HG03521 (cell line): ENCODE results near the gene SOX11.
"Not testable (repeated sequence)": the region's sequence is repeated elsewhere in the genome, so short reads cannot be mapped to it uniquely, and the experiment has no call there.

Experiments
- ATAC-seq: cut with Tn5 transposase; IDR thresholded peaks from one replicate; pipeline ENCODE4 v1.9.1; 2021; ENCODE audit warnings: mild to moderate bottlenecking, moderate library complexity; ENCODE audit not compliant: unreplicated experiment

The SOX11 gene

DNA sequence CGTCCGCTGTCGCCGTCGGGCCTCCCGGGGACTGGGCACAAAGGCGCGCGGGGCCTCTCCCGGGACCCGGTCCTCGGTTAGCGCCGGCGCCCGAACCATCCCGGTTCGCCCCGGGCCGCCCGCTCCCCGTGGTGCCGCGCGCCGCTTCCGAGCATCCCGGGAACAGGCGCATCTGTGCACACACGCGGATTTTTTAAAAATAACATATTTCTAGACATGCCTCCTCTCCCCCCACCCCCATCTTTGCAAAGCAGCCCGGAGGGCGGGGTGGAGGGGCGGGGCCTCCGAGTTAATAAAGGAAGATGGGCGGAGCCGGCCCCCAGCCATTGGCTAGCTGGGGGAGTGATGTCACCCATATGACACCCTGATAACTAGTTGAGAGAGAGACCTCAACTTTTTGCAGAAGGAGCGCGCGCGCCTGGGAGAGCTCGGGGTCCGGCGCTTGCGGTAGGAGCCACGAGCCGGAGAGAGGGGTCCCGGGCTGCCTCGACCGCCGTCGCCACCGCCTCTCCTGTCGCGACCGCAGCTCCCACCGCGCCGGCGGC is at the start of gene SOX11:
TSS of gene SOX11 (plus strand) at position 400 of the 545 bp plus-strand sequence. CDS start 338 bp downstream, outside the sequence.
- no peak for ATAC-seq

DNA sequence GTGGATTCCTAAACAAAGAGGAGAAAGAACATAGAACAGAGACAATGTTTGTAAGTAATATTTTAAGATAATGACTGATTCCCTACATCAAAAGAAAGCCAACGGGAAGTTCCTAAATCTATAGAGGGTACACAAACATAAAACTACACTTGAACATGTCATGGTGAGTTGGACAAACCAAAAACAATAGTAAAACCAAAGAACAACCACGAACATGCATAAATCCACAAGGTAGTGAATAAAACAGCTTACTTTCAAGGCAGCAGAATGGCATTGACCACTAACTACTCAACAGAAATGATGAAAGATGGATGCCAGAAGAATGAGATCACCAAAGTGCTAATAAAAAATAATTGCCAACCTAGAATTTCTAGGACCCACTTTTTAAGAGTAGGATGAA is 39.5 kb upstream of the SOX11 start:
- ATAC-seq, result not testable (repeated sequence)

DNA sequence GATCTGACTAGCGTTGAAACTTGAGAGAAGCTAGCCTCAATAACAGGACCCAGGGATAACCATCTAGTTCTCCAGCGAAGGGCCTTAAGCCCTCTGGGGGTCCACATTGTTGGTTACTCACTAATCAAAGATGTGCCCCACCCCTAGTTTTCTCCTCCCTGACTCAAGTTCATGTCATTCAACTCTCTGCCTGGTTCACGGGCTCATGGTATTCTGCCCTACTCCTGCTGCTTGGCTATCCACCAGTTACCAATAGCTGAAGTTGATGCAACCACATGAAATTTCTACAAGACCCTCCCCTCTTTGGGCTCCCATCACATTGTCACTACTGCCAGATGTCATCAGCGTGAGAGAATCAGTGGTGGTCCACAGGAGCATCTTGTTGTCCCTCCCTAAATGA is 38.4 kb upstream of the SOX11 start:
- ATAC-seq, result not testable (repeated sequence)

DNA sequence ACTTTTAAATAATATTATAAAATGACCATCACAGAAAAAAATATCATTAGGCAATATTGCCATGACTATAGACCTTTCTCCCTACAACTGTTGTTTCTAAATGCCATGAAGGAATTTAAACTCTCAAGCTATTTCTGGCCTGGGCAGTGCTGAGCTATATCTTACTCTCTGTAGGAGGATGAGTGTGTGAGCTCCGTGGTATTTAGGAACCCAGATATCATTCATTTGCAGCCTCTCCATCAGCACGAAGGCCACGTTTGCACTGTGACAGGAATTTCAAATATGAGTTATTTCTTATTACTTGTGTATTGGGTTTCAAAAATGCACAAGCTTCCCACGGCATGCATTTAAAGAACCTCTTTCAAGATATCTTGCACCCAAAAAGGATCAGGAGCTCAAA is 35.0 kb upstream of the SOX11 start:
- ATAC-seq, result no peak

GRCh38 chr2:5660591-5660990 is 31.6 kb upstream of the SOX11 start:
- ATAC-seq, result no peak

GRCh38 chr2:5661362-5661761 is 30.8 kb upstream of the SOX11 start:
- ATAC-seq, result no peak

DNA sequence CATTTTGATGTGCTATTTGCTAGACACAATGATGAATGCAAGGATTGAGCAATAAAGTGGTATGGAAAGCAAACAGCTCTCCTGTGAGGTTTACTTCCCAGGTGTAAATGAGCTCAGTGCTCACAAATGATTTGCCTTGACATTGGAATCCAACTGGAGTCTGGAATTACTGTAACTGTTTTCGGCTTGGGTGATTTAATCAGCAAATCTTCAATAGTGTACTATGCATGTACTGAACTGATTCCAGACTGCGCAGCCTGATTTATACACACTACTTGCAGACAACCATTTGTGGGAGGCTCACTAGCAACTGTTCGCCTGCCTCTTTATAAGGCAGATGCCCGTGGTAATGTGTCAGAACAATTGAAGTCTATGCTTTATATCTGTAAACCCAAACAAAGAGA is 27.9 kb upstream of the SOX11 start:
- no peak for ATAC-seq

DNA sequence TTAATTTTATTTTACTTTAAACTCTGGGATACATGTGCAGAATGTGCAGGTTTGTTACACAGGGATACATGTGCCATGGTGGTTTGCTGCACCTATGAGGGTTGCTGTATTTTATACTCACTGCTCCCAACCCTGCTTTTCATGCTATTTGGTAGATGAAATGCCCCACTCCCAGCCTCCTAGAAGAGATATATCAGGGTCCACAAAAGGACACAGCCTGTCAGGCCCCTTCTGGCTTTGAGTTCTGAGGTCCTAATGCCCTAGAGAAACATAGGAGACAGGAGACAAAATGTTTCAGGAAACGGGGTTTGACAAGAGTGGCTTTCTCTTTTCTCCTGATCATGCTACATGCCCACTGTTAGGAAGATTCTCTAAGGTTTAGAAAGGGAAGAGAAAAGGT is 27.1 kb upstream of the SOX11 start:
- ATAC-seq, result no peak

- no peak for ATAC-seq
Observed at GRCh38 chr2:5666798-5667197, 25.4 kb upstream of the SOX11 start.

DNA sequence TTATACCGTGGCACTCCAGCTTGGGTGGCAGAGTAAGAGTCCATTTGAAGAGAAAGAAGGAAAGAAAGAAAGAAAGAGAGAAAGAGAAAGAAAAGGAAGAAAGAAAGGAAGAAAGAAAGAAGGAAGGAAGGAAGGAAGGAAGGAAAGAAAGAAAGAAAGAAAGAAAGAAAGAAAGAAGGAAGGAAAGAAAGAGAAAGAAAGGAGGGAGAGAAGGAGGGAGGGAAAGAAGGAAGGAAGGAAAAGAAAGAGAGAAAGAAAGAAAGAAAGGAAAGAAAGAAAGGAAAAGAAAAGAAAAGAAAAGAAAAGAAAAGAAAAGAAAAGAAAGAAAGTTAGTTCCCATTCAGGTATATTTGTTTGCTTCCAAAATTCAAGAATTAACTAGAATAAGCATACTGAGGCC is 24.5 kb upstream of the SOX11 start:
- ATAC-seq, result not testable (repeated sequence)

DNA sequence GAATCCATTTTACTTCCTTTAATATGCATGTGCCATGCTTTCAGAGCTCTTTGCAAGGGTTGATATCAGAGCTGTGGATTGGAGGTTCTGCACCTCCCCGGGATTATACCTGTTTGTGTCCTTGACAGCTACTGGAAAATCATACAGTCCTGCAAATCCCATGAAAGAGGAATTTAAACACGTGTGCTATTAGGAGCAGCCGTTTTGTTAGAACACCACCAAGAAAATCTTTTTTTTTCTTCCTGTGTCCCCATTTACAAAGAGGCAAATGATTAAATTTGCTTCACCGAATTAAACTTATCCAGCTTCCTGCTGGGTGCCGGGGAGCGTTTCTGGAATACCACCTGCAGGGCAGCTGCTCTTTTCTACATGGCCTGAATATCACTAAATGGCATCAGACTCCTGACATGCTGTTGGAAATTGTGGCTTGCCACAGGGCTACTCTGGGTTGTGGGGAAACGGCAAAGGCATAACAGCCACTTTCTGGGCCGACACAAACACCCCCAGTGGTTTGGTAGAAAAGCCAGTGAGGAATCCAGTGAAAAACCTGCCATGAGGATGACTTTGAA is 23.4 kb upstream of the SOX11 start:
- ATAC-seq, result no peak

DNA sequence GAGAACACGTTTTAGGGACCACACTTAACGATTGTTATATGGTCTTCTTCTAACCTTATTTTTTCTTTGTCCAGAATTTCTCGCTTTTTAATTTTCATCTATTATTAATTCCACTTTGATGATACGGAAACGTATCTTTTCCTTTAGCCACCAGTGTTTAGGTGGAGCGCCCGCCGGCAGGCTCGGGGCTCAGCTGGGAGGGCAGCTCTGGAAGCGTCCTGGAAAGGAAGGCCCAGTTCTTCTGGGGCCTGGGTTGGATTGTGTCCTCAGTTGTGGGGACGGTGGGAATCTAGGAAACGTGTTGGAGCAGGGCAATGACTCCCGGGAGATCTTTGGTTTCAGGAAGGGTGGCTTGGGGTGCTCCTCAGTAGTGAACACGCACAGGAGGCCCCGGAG is 19.4 kb upstream of the SOX11 start:
- ATAC-seq, result no peak

GRCh38 chr2:5673145-5674025 is 18.8 kb upstream of the SOX11 start:
- no peak for ATAC-seq

- ATAC-seq, result no peak
Observed at GRCh38 chr2:5674026-5674340, 18.2 kb upstream of the SOX11 start.

- ATAC-seq, result no peak
Observed at GRCh38 chr2:5677133-5677532, 15.1 kb upstream of the SOX11 start.

DNA sequence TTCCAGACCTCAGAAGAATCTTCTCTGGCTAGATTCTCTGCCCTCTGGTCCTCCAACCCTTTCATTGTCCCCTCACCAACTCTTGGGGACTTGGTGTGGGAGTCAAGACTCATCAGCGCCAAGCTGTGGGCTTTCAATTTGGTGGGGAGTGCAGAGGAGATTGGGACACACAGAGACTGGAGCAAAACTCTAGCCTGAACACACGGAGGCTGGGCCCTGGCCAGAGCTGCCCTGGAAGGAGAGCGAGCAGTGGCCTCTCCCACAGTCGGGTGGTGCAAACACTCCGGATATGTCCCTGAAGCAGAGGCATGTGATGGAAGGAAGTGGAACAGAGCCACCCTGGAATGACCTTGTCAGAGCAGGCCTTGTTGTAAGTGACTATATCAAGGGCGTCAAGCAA is 8.7 kb upstream of the SOX11 start:
- ATAC-seq, result no peak

DNA sequence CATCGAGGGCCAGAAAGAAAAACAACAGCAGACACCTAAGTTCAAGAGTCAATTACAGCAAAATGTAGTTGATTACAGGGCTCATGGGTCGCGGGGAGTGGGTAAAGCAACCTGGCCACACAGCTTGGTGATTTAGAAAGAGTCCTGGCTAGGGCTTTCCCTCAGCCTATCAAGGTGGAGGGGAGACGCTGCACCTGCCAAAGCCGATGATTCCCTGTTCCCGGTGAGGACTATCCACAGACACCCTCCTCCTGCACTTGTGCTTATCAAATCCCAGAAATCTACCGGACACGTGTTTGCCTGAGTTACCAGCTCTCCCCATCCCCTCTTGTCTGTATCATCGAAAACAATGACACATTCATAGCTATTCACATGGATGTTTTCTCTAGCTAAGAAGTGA is 7.0 kb upstream of the SOX11 start:
- ATAC-seq, result no peak

- no peak for ATAC-seq
Observed at GRCh38 chr2:5686068-5686467, 6.1 kb upstream of the SOX11 start.

GRCh38 chr2:5686536-5686935 is 5.6 kb upstream of the SOX11 start:
- ATAC-seq, result no peak

DNA sequence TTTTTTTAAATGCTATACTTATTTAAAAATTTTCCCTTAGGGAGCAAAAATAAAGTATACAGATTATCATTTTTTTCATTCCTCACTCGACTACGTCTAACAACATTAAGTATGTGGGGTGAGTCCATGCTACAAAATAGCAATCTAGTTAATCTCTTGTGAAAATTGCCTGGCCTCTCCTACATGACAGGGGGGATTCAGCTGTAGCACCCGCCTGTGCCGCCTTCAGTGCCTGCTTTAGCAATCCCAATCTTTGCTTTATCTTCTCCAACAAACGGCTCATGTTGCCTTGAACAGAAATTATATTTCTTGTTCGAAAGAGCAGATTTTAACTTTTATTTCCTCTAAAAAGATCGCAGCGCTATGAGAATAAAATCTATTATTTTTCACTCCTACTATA is 2.4 kb upstream of the SOX11 start:
- ATAC-seq, result no peak

DNA sequence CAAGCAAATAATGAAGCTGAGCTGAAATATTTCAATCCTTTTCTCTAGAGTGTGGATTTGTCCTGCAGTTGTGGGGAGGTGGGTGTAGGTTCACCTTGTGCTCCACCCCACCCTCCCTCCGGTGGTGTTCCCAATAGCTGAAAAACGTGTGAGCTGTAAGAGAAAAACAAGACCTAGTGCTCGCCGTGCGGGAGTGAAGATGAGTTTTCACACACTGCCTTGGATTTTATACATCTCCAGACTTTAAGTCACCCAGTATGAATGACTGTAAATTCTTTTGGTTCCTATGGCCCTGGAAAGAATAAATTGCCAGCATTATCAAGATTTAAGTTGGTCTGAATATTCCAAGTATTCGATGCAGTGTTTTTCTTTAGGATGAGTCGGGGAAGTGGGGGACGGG is 1.9 kb upstream of the SOX11 start:
- ATAC-seq, result no peak

GRCh38 chr2:5690718-5691220 is 1.4 kb upstream of the SOX11 start:
- no peak for ATAC-seq
